KMS-11 (cell line): ENCODE data around the gene NOTUM.
A peak's percentile ranks its signal among the peaks of the same experiment; 100 is the strongest.

Experiments
- H2AFZ ChIP-seq: fragments of 200-600 bp; sonication (generic); 2 replicates; pipeline ENCODE4 v1.6.1; 2016; ENCODE audit warnings: antibody characterized with exemption, mixed run types, low read depth
- H3K27ac ChIP-seq: fragments of 200-600 bp; sonication (generic); 2 replicates; pipeline ENCODE4 v1.6.1; 2016; ENCODE audit warnings: mild to moderate bottlenecking, mixed run types
- H3K27me3 ChIP-seq: fragments of 200-600 bp; sonication (generic); 2 replicates; pipeline ENCODE4 v1.6.1; 2017; ENCODE audit warnings: mild to moderate bottlenecking, low read depth, mixed run types, moderate library complexity; ENCODE audit not compliant: insufficient read depth
- H3K36me3 ChIP-seq: fragments of 200-600 bp; sonication (generic); 2 replicates; pipeline ENCODE4 v1.6.1; 2017; ENCODE audit warnings: mild to moderate bottlenecking, mixed run types; ENCODE audit not compliant: insufficient read depth
- H3K4me1 ChIP-seq: fragments of 200-600 bp; sonication (generic); 2 replicates; pipeline ENCODE4 v1.6.1; 2016; ENCODE audit warnings: mild to moderate bottlenecking, low read depth, mixed run types; ENCODE audit not compliant: poor library complexity, severe bottlenecking
- H3K4me2 ChIP-seq: fragments of 200-600 bp; sonication (generic); 2 replicates; pipeline ENCODE4 v1.7.0; 2016; ENCODE audit warnings: mild to moderate bottlenecking, mixed run types
- H3K4me3 ChIP-seq: fragments of 200-600 bp; sonication (generic); IDR thresholded peaks from 2 replicates; pipeline ENCODE4 v1.6.1; 2017; ENCODE audit warnings: low read depth, low read length, mixed read lengths; ENCODE audit not compliant: insufficient read depth
- H3K79me2 ChIP-seq: fragments of 200-600 bp; sonication (generic); 2 replicates; pipeline ENCODE4 v1.6.1; 2016; ENCODE audit warnings: low read depth, mixed run types; ENCODE audit not compliant: insufficient read depth
- H3K9ac ChIP-seq: fragments of 200-600 bp; sonication (generic); 2 replicates; pipeline ENCODE4 v1.6.1; 2016; ENCODE audit warnings: mild to moderate bottlenecking, mixed run types
- H4K20me1 ChIP-seq: fragments of 200-600 bp; sonication (generic); 2 replicates; pipeline ENCODE4 v1.6.1; 2016; ENCODE audit warnings: mild to moderate bottlenecking, mixed run types; ENCODE audit not compliant: insufficient read depth
- TF ChIP-seq, protein P1 (sequence below): fragments of 200-600 bp; sonication (generic); conservative IDR thresholded peaks from 2 replicates; pipeline ENCODE4 v1.6.1; 2017; ENCODE audit warnings: low read depth, mild to moderate bottlenecking, antibody characterized with exemption, low read length, moderate library complexity, mixed read lengths

Gene NOTUM

GRCh38 chr17:81913394-81914102 lies 47.4 kb downstream of the NOTUM start:
- Histone ChIP-seq H3K36me3 (peaks cover 24% of the 10 kb centered on the region; the same call in 1 of the 2 replicates), H3K4me2 (no peak overlapping the region), H3K27me3 (no peaks in the 10 kb centered on the region), H3K9ac (no peak overlapping the region), H3K79me2 (peaks cover 26% of the 10 kb centered on the region), H3K27ac (no peak overlapping the region), H3K4me1 (peaks cover 34% of the 10 kb centered on the region), H3K4me3 (no peak overlapping the region), H2AFZ (no peak overlapping the region), H4K20me1 (0 out of 2 replicates have a peak, but pooled peaks cover 5% of the 10 kb centered on the region)
- TF ChIP-seq, protein P1, sequence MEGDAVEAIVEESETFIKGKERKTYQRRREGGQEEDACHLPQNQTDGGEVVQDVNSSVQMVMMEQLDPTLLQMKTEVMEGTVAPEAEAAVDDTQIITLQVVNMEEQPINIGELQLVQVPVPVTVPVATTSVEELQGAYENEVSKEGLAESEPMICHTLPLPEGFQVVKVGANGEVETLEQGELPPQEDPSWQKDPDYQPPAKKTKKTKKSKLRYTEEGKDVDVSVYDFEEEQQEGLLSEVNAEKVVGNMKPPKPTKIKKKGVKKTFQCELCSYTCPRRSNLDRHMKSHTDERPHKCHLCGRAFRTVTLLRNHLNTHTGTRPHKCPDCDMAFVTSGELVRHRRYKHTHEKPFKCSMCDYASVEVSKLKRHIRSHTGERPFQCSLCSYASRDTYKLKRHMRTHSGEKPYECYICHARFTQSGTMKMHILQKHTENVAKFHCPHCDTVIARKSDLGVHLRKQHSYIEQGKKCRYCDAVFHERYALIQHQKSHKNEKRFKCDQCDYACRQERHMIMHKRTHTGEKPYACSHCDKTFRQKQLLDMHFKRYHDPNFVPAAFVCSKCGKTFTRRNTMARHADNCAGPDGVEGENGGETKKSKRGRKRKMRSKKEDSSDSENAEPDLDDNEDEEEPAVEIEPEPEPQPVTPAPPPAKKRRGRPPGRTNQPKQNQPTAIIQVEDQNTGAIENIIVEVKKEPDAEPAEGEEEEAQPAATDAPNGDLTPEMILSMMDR = no peak

DNA sequence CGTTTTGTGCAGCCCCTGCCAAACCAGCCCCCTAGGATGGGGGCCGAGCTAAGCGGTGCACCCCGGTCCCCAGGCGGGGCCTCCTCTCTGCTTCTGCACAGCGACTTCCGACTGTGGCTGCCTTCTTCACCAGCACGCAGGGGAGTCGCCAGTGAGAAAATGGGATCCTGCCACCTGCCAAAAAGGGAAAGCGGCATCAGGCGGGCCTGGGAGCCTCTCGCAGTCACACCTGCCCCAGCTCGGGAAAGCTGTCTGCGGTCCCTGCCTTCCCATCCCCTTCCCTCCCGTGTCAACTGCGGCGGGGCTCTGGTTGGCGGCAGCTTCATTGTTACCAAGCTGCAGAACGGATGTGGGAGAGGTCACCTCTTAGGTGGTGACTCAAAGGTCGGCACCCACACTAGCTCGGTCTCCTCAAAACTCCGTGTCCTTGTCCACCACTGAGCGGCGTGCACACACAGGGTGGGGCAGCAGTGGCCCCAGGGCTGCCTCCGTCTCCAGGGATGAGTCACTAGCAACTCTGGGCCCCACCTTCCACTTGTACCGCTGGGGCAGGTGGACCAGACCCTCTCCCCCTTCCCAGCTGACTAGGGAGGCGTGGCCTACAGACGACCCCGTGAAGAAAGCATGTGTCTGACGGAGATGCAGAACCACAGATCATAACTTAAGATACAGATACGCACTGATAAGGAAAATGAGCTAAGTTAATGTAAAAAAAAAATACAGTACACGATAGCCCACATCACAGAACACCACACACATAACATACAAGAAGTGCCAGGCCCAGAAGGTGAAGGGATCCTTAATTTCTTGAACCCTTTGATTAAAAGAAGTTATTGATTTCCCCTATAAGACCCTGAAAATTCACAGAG lies 48.3 kb downstream of the NOTUM start:
- H3K27ac ChIP-seq = no peak overlapping the region
- H3K27me3 ChIP-seq = no peaks in the 10 kb centered on the region

GRCh38 chr17:81911969-81912368 lies 49.0 kb downstream of the NOTUM start:
- Histone ChIP-seq H3K27me3 (no peaks in the 10 kb centered on the region), H4K20me1 (0 out of 2 replicates have a peak, but pooled peaks cover 5% of the 10 kb centered on the region), H3K79me2 (peaks cover 20% of the 10 kb centered on the region), H3K27ac (no peak overlapping the region), H3K4me2 (peak overlapping the region; percentile 3; the same call in 1 of the 2 replicates), H3K9ac (no peak overlapping the region), H3K4me3 (no peak overlapping the region), H3K36me3 (peaks cover 24% of the 10 kb centered on the region; the same call in 1 of the 2 replicates), H2AFZ (no peak overlapping the region), H3K4me1 (peaks cover 27% of the 10 kb centered on the region)
- TF ChIP-seq, protein P1 = no peak

More for the DNA sequence above, 48.3 kb downstream of the NOTUM start:
- H2AFZ ChIP-seq = no peak overlapping the region
- H4K20me1 ChIP-seq = 0 out of 2 replicates have a peak, but pooled peaks cover 5% of the 10 kb centered on the region
- H3K79me2 ChIP-seq = peaks cover 26% of the 10 kb centered on the region
- H3K4me2 ChIP-seq = no peak overlapping the region
- H3K4me1 ChIP-seq = peaks cover 29% of the 10 kb centered on the region
- H3K9ac ChIP-seq = no peak overlapping the region
- peaks cover 24% of the 10 kb centered on the region; the same call in 1 of the 2 replicates for H3K36me3 ChIP-seq
- TF ChIP-seq, protein P1 = no peak
- H3K4me3 ChIP-seq = no peak overlapping the region

DNA sequence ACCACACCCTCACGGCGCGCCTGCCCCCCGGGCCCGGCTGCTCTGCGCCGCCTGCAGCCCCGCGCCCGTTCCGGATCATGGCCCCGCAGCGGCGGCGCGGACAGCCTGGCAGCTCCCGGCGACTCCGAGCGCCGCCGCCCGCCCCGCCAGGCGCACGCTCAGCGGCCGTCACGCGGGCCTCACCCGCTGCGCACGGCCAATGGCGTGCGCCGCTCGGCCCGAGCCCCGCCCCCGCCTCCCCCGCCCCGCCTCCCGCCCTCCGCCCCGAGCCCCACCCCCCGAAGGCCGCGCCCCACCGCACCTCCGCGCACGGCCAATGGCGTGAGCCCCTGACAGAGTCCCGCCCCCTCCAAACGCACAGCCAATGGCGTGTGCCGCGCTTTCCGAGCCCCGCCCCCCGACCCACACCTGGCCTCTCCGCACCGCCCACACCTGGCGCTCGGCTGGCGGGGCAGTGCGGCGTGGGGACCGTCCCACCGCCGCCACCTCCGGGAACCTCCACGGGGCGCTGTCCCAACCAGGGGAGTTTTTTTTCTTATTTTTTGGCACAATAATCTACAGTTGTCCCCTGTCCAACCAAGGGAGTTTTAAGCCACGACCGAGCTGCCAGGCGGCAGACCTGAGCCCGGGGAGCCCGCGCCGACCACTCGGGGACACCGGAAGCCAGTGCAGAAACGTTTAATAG lies 49.6 kb downstream of the NOTUM start, which contains the start of gene PCYT2:
Gene PCYT2, minus strand, starts transcription at position 123 of the 685 bp plus-strand sequence. Its CDS starts 44 bp downstream, at position 79.
- Histone ChIP-seq H4K20me1 (no peaks in the 10 kb centered on the region), H2AFZ (peak within 1 kb of the TSS; percentile 30; the same call in 1 of the 2 replicates), H3K27me3 (no peaks in the 10 kb centered on the region), H3K36me3 (peaks cover 24% of the 10 kb centered on the region; the same call in 1 of the 2 replicates), H3K4me3 (no peak within 1 kb of the TSS), H3K79me2 (peaks cover 15% of the 10 kb centered on the region), H3K4me1 (peaks cover 21% of the 10 kb centered on the region), H3K27ac (no peak within 1 kb of the TSS), H3K4me2 (peak within 1 kb of the TSS; percentile 96), H3K9ac (peak within 1 kb of the TSS; percentile 38; the same call in 1 of the 2 replicates)
- TF ChIP-seq, protein P1 = peak; percentile 32; the same call in 1 of the 2 replicates
